SH-SY5Y (cell line): ENCODE data around the gene TRRAP.

Source experiments
- GATA2 ChIP-seq: IDR thresholded peaks from 2 replicates; pipeline ENCODE4 v1.6.1; 2011; ENCODE audit warnings: mild to moderate bottlenecking, low read depth, low read length
- GATA3 ChIP-seq: IDR thresholded peaks from 2 replicates; pipeline ENCODE4 v1.6.1; 2011; ENCODE audit warnings: low read depth, mild to moderate bottlenecking, low read length, moderate library complexity

- no peak for TF ChIP-seq GATA2
- TF ChIP-seq GATA3, result no peak
These were observed 134.4 kb downstream of the TRRAP start for GRCh38 chr7:99012722-99013121.
